GM10266 (cell line): ENCODE data around the gene FAM209B.
"Not testable (repeated sequence)": the region's sequence is repeated elsewhere in the genome, so short reads cannot be mapped to it uniquely, and the experiment has no call there.

Experiments
- DNase-seq: peaks from one replicate; pipeline ENCODE4 v3.0.0; 2012; ENCODE audit errors: extremely low spot score
- CTCF ChIP-seq: IDR thresholded peaks from 2 replicates; pipeline ENCODE4 v1.5.1; 2012; ENCODE audit warnings: mild to moderate bottlenecking, low read depth; ENCODE audit not compliant: control insufficient read depth, insufficient read depth; ENCODE audit errors: missing control alignments

FAM209B gene

GRCh38 chr20:56542489-56543030, 9.5 kb downstream of the FAM209B start:
- TF ChIP-seq CTCF, result no peak
- no peak for DNase-seq

GRCh38 chr20:56551571-56551970, 18.5 kb downstream of the FAM209B start:
- DNase-seq, result no peak
- no peak for TF ChIP-seq CTCF

- no peak for TF ChIP-seq CTCF
- DNase-seq, result no peak
Measured at GRCh38 chr20:56552911-56553629, 20.0 kb downstream of the FAM209B start.

GRCh38 chr20:56554869-56555268, 21.8 kb downstream of the FAM209B start:
- TF ChIP-seq CTCF, result no peak
- peak; percentile 40 for DNase-seq

- no peak for TF ChIP-seq CTCF
- DNase-seq, result no peak
Measured at GRCh38 chr20:56558968-56559367, 25.9 kb downstream of the FAM209B start.

- DNase-seq, result not testable (repeated sequence)
Measured at GRCh38 chr20:56564526-56564925, 31.5 kb downstream of the FAM209B start.

GRCh38 chr20:56565511-56565910, 32.5 kb downstream of the FAM209B start:
- no peak for TF ChIP-seq CTCF
- no peak for DNase-seq
